Fibroblast of pulmonary artery (primary cell): ENCODE results near the gene CHCHD1.
"Not testable (repeated sequence)": the region's sequence is repeated elsewhere in the genome, so short reads cannot be mapped to it uniquely, and the experiment has no call there.

Experiments
- DNase-seq: peaks from one replicate; pipeline ENCODE4 v3.0.0-alpha.2; 2010; ENCODE audit warnings: low read depth
- H3K4me3 ChIP-seq: replicated peaks from 2 replicates; pipeline ENCODE4 v1.5.1; 2011; ENCODE audit warnings: low read depth, mild to moderate bottlenecking, control low read depth, low read length, moderate library complexity
- TF ChIP-seq, protein P1 (sequence below): IDR thresholded peaks from 2 replicates; pipeline ENCODE4 v1.5.1; 2011; ENCODE audit warnings: mild to moderate bottlenecking, control low read depth, low read length, inconsistent platforms; ENCODE audit errors: missing control alignments

The CHCHD1 gene

GRCh38 chr10:73781879-73782748 lies at the start of gene CHCHD1:
Gene CHCHD1 (plus strand): TSS chr10:73782048. CDS start chr10:73782076, 28 bp downstream.
- TF ChIP-seq, protein P1, sequence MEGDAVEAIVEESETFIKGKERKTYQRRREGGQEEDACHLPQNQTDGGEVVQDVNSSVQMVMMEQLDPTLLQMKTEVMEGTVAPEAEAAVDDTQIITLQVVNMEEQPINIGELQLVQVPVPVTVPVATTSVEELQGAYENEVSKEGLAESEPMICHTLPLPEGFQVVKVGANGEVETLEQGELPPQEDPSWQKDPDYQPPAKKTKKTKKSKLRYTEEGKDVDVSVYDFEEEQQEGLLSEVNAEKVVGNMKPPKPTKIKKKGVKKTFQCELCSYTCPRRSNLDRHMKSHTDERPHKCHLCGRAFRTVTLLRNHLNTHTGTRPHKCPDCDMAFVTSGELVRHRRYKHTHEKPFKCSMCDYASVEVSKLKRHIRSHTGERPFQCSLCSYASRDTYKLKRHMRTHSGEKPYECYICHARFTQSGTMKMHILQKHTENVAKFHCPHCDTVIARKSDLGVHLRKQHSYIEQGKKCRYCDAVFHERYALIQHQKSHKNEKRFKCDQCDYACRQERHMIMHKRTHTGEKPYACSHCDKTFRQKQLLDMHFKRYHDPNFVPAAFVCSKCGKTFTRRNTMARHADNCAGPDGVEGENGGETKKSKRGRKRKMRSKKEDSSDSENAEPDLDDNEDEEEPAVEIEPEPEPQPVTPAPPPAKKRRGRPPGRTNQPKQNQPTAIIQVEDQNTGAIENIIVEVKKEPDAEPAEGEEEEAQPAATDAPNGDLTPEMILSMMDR = no peak
- H3K4me3 ChIP-seq = peak within 1 kb of the TSS; percentile 97
- peak; percentile 89 for DNase-seq

DNA sequence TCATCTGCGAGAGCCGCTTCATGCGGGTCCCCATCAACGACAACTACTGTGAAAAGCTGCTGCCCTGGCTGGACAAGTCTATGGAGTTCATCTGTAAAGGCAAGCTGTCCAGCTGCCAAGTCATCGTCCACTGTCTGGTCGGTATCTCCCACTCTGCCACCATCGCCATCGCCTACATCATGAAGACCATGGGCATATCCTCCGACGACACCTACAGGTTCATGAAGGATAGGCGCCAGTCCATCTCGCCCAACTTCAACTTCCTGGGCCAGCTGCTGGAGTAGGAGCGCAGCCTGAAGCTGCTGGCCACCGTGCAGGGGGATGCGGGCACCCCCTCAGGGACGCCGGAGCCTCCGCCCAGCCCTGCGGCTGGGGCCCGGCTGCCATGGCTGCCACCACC lies 49.4 kb upstream of the CHCHD1 start:
- TF ChIP-seq, protein P1 = no peak
- no peak for DNase-seq

DNA sequence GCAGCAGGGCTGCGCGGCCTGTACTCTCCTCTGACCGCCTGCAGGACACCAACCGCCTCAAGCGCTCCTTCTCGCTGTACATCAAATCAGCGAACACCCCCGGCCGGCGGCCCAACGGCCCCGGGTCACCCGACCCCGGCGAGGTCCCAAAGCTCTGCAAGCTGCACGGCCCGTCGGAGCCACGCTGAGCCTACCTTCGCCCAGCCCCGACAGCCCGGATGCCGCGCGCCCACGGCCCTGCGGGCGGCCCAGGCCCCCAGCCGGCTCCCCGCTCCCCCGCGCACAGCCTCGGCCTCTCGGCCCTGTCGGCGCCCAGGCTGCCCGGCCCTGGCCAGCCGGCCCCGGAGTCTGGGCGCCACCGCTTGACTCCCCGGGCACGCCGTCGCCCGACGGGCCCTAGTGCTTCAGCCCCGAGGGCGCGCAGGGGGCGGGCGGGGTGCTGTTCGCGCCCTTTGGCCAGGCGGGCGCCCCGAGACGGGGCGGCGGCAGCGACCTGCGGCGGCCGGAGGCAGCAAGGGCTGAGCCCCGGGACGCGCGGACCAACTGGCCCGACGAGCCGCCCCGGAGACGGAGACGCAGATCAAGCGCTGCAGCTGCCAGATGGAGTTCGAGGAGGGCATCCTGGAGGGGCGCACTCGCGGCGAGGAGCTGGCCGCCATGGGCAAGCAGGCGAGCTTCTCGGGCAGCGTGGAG lies 48.8 kb upstream of the CHCHD1 start:
- TF ChIP-seq, protein P1 = no peak
- no peak for DNase-seq
- no peak overlapping the region for H3K4me3 ChIP-seq

More for the DNA sequence above, 49.4 kb upstream of the CHCHD1 start:
- H3K4me3 ChIP-seq = no peak overlapping the region

DNA sequence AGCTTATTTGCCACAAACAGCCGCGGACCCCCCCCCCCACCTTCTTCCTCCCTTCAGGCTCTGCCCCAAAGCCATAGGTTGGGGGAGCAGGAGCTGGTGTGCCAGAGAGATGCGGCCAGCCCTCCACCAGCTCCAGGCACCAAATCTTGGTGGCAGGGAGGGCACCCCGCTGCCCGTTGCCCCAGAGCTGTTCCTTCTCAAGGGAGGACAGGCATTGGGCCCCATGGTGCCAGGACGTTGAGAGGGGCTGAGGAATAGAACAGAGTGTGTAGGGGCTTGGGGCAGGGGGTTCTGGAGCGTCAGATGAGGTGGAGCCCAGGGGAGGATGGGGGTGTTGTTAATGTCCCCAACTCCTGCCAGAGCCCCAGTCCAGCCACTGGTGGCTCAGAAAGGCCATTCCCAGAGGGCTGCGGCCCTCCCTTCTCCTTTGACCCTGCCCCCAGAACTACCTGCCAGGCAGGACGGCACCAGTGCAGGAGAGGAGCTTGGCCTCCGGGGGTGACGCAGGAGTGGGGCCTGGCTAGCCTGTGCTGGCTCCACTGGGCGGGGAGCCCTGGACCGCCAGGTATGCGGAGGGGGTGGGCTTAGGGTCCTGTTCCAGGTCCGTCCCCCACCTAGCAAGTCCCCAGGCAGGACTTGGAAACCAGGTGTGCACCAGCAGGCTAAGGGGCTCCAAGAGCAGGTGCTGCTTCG lies 47.7 kb upstream of the CHCHD1 start:
- no peak for DNase-seq
- TF ChIP-seq, protein P1 = no peak

DNA sequence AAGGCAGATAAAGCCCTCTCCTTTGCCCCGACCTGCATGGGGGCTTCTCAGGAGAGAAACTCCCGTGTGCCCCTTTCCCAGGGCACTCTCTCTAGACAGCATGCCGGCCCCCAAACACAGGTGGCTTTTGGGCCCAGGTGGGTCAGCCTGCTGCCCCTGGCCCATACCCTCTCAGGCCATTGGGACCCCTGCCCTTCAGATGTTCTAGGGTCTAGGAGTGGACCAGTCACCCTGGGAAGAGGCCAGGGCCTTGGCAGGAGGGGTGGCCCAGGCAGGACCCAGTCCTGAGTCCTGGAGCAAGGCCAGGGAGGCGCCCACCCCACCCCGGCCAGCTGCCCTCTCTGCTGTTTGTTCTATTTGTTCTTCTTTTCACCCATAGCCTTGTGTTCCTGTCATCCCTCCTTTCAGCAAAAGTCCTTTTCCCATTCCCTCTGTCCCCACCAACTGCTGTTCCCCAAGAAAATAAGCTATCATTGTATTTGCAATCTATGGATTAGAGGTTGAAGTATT lies 47.0 kb upstream of the CHCHD1 start:
- no peak for DNase-seq
- H3K4me3 ChIP-seq = no peak overlapping the region
- TF ChIP-seq, protein P1 = no peak

More for the DNA sequence above, 47.7 kb upstream of the CHCHD1 start:
- H3K4me3 ChIP-seq = no peak overlapping the region

DNA sequence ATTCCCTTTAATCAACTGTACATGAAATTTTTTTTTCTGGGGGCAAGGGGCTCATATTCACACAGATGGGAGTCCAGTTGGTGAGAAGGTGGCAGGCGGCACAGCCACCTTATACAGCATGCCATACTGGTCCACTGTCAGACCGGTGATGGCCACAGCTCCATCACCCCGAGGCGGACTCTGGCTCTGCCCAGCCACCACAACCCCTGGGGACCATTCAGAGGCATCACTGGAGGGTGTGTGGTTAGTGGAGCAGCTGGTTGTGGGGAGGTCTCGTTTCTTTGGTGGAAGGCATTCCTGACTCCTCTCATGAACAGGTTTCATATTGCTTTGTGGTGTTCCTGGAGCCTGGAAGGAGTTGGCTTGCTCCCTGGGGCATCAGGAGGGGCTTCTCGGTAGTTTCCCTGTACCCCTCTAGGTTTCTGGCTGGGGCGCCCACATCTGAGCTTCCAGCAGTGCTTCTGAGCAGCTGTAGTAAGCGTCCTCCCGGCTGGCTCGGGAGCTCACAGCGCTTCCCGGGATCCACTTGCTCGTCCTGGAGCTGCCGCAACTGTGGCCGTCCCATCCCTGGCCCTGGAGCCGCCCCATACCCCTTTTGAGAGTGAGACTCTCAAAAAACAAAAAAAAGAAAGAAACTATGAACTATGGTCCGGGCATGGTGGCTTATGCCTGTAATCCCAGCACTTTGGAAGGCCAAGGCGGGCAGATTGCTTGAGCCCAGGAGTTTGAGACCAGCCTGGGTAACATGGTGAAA lies 41.2 kb upstream of the CHCHD1 start:
- not testable (repeated sequence) for DNase-seq

More for the DNA sequence above, 41.2 kb upstream of the CHCHD1 start:
- not testable (repeated sequence) for H3K4me3 ChIP-seq
